Breast epithelium (tissue), 3 donors: ENCODE data around the gene DBNDD2.

Experiments used
- POLR2A ChIP-seq: fragments of 450-650 bp; IDR thresholded peaks from one replicate; pipeline ENCODE4 v1.6.1; 2016; ENCODE audit warnings: antibody characterized with exemption, mild to moderate bottlenecking, moderate library complexity
- TF ChIP-seq, protein P1 (sequence below), 3 donors: fragments of 450-650 bp; IDR thresholded peaks; one replicate each; pipeline ENCODE4 v1.5.1; 2016 to 2017; ENCODE audit warnings: antibody characterized with exemption in 3 of 3, mild to moderate bottlenecking in 3 of 3, moderate library complexity in 3 of 3

DNA sequence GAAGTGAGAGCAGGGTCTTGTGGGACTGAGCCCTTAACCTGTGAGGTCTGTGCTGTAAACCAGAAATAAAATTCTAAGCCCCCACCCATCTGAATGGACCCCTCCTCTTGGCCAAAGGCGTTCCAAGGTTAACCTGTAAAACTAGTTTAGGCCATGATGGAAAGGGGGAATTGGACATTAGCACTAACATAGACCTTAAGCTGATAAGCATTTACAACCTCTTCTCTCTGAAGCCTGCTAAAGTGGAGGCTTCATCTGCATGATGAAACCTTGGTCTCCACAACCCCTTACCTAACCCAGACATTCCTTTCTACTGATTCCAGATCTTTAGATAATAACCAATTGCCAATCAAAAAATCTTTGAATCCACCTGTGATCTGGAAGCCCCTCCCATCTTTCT is 33.7 kb downstream of the DBNDD2 start:
- TF ChIP-seq, protein P1, sequence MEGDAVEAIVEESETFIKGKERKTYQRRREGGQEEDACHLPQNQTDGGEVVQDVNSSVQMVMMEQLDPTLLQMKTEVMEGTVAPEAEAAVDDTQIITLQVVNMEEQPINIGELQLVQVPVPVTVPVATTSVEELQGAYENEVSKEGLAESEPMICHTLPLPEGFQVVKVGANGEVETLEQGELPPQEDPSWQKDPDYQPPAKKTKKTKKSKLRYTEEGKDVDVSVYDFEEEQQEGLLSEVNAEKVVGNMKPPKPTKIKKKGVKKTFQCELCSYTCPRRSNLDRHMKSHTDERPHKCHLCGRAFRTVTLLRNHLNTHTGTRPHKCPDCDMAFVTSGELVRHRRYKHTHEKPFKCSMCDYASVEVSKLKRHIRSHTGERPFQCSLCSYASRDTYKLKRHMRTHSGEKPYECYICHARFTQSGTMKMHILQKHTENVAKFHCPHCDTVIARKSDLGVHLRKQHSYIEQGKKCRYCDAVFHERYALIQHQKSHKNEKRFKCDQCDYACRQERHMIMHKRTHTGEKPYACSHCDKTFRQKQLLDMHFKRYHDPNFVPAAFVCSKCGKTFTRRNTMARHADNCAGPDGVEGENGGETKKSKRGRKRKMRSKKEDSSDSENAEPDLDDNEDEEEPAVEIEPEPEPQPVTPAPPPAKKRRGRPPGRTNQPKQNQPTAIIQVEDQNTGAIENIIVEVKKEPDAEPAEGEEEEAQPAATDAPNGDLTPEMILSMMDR (IDR thresholded peaks at IDR 0.05), result no peak
- no peak for TF ChIP-seq POLR2A
